ENCODE measurements around the gene CHRNB2.

CHRNB2 gene

DNA sequence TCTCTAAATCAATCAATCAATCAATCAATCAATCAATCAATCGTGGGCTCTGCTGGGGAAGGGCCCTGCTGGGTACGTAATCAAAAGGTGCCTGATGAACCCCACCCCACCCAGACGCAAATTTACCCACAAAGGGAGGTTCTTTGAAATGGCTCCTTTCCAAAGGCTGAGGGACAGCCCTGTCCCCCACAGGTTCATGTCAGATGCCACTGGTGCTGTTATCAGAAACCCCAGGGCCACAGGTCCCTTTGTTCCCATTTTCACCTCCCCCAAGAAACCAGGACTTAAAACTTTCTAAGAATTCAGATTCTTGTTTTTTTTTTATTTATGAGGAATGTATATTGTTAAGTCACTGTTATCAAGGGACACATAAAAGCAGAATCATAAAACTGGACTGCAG lies 14.2 kb downstream of the CHRNB2 start:
- DNase-seq = no peak

GRCh38 chr1:154582885-154583284 lies 15.3 kb downstream of the CHRNB2 start:
- no peak for DNase-seq

DNA sequence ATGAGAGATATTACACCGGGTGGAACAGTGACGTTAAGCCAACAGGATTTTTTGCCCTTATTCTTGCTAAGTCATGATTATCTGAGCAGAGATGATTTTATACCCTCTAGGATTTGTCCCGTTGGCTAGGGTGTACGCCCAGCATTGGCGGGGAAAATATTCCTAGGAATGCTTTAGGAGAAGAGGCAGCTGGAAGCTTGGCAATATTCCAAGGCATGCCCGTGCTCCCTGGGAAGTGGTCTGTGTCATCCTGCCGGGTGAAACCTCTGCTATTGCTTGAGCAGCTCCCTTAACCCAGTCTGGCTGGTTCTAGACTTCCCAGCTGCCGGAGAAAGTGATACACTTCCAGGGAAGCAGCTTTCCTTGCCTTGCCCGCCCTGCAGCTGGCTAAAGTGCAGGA lies 16.2 kb downstream of the CHRNB2 start:
- DNase-seq = no peak

- no peak for DNase-seq
Measured at GRCh38 chr1:154584267-154584994, 16.9 kb downstream of the CHRNB2 start.

DNA sequence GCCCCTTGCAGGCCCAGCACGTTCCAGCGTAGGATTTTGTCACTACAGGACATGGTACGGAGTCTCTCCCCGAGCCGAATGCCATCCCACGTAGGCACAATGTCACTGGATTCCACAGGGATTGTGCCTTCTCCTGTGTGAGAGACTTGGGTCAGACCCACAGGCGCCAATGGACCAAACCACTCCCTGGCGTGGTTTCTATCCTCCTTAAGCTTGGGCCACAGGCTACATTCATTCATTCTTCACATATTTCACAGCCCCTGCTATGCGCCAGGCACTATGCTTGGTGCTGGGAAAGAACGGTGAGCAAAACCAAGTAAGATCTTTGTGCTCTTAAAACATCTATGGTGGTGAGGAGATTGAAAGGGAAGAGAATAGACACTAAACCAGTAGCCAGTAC lies 18.7 kb downstream of the CHRNB2 start:
- no peak for DNase-seq

DNA sequence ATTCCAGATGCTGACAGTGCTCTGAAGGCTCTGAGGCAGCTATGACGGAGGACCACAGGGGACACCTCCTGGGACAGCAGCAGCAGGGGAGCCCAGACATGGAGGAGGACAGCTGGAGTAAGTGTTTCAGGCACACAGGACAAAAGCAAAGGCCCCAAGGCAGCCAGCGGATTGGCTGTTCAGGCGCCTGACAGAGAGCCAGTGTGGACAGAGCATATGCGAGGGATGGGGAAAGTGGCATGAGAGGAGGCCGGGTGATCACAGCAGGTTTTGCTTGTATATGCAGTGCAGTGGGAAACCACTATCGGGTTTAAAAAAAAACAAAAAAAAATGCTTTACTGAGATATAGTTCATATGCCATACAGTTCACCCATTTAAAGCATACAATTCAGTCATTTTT lies 19.1 kb downstream of the CHRNB2 start:
- no peak for DNase-seq

GRCh38 chr1:154589780-154590179 lies 22.2 kb downstream of the CHRNB2 start:
- DNase-seq = no peak

DNA sequence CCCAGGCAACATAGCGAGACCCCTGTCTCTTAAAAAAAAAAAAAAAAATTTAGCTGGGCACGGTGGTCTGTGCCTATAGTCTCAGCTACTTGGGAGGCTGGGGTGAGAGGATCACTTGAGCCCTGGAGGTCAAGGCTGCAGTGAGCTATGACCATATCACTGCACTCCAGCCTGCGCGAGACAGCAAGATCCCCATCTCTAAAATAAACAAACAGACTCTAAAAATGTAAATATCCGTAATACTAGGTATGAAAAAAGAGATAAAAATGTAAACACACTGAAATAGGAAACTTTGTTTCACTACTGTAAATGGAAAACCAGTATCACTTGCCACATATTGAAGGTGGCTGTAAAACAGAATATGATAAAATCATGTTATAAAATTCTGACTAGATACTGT lies 23.2 kb downstream of the CHRNB2 start:
- DNase-seq = no peak

GRCh38 chr1:154591206-154591605 lies 23.6 kb downstream of the CHRNB2 start:
- no peak for DNase-seq

DNA sequence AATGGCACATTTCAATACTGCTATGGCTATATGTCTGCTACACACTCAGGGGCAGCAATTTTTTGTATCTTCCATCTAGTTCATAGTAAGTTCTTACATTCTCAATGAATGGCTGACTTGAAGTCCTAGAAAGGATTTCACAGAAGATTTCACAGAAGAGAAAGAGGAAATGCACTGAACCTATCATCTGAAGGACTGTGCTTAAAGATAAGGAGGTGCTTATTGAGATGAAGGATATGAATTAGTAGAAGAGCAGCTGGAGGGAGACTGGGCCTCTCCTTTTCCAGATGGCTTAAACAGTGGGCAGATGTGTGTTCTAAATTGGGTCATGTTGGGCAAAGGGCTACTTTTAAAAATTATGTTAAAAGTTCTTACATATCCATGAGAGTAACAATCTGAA lies 25.8 kb downstream of the CHRNB2 start:
- DNase-seq = no peak

DNA sequence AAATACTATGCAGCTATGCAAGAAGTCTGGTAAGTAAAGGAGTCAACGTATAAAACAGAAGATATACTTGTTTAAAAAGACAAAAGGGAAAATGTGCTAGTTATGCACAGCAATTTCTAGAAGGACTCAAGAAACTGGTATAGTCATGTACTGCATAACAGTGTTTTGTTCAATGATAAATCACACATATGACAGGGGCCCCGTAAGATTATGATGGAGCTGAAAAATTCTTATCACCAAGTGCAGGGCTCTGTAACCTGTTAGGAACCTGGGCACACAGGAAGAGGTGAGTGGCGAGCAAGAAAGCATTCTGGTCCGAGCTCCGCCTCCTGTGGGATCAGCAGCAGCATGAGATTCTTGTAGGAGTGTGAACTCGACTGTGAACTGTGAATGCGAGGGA lies 27.2 kb downstream of the CHRNB2 start:
- no peak for DNase-seq

- DNase-seq = no peak
Measured at GRCh38 chr1:154595621-154596020, 28.0 kb downstream of the CHRNB2 start.

GRCh38 chr1:154598871-154599635 lies 31.5 kb downstream of the CHRNB2 start:
- no peak for DNase-seq

DNA sequence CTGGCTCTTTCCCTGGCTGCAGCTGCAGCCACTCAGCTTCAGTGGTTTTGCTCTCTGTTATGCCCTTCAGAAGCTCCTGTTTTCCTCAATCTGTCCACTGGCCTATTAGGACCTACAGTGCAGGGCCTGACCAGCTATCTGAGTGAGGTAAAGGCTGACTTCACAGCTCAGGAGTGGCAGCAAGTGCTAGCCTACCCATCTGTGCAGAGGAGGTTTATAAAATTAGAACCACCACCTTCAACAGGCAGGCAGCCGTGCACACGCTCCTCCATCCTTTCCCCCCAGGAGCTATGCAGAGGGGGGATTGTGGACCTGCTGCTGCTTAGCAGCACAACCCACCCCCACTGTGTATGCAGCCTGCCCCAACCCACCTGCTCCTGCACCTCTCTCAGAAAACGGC lies 32.1 kb downstream of the CHRNB2 start:
- DNase-seq = no peak

GRCh38 chr1:154603317-154603716 lies 35.7 kb downstream of the CHRNB2 start:
- DNase-seq = no peak

- no peak for DNase-seq
Measured at GRCh38 chr1:154605534-154605933, 38.0 kb downstream of the CHRNB2 start.

GRCh38 chr1:154607106-154607608 lies 39.6 kb downstream of the CHRNB2 start:
- peak; percentile 35 for DNase-seq

GRCh38 chr1:154607609-154608396 lies 40.2 kb downstream of the CHRNB2 start, which contains the start of gene ADAR:
Gene ADAR, minus strand, starts transcription at chr1:154608186. Its CDS starts 180 bp downstream, at chr1:154608006.
- DNase-seq = peak; percentile 99

- DNase-seq = peak; percentile 65
Measured at GRCh38 chr1:154608397-154609270, 41.1 kb downstream of the CHRNB2 start.

DNA sequence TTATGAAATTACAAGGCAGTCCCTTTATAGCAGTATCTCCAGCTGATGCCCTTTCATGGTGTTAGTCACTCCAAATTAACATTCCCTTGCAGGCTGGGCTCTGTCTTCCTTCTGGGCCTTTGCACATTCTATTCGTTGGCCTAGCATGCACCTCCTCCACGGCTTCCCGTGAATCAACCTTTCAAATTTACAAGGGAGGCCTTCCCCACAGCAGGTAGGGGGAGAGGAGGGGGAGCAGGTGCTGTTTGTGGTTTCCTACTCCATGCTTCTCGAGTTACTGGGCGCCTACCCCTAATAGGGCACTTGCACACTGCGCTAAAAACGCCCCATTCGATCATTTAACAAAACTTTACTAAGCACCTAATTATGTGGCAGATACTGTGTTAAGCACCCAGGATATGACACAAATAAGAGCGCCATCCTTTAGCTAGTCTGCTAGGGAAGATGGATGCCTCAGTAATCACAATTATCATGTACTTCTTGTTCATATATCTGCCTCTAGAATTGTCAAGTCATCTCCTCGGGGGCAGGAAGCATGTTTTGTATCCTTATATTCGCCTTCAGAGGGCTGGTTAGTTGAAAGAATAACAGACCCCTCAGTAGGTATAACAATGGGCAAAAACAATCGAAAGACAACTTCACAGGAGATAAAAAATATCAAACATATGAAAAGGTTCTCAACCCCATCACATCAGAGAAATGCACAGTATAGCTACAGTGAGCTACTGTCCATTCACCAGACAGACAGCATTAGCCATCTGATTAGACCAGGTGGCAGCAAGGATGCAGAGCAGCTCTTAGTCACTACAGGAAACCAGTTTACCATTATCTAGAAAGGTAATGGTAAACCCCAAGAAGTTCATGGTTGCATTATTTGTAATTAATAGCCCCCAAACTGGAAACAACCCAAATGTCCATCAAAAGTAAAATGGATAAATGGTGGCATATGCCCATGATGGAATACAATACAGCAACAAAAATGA lies 42.1 kb downstream of the CHRNB2 start:
- DNase-seq = peak; percentile 69

Data from RPMI8226 (cell line).